Ecto neural progenitor cell (in vitro differentiated cells): ENCODE results near the gene PRMT5.

ENCODE experiments used
- DNase-seq: peaks from one replicate; pipeline ENCODE4 v3.0.0-alpha.2; 2018; ENCODE audit warnings: low spot score

The PRMT5 gene

DNA sequence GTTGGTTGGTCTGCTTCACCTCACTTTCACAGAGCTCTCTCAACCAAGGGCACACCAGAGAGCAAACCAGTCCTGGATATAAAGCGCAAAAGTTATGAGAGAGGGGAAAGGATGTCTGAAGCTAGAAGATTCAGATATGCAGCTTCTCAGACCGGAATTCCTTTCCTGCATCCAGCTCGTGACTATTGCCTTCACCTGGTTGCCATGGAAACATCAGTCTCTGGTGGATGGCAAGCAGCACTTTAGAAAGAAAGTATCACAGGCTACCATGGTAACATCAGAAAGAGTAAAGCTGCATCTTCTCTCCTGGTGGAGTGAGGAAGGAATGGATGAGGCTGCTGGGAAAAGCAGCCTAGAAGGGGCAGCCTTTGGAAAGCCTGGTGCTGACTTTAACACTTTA lies 32.4 kb downstream of the PRMT5 start:
- DNase-seq = no peak

DNA sequence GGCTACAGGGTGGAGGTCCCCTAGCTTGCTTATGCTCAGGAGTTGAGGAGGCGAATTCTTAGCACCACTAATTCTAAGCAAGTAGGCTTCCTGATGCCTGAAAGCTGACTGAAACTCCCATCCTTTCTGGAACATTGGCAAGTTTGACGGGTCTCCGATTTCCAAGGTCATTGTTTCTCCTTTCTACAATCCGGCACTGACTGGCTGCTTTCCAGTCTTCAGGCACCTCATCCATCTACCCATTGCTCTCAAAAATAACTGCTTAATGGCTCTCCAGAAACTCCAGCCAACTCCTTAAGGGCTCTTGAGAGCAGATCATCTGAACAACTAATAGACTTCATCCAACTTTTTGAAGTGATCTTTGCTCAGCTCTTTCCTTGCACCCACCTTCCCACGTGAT lies 32.8 kb downstream of the PRMT5 start:
- no peak for DNase-seq

DNA sequence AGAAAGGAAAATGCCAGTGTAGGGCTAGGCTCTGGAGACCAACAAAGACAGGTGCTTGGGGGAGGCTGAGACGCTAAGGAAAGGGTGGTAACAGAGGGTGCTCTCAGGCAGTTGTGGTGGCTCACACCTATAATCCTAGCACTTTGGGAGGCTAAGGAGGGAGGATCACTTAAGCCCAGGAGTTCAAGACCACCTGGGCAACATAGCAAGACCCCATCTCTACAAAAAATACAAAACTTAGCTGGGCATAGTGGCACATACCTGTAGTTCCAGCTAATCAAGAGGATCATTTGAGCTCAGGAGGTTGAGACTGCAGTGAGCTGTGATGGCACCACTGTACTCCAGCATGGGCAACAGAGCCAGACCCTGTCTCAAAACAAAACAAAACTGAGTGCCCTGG lies 33.8 kb downstream of the PRMT5 start:
- no peak for DNase-seq

GRCh38 chr14:22893706-22894105 lies 35.5 kb downstream of the PRMT5 start:
- DNase-seq = no peak

DNA sequence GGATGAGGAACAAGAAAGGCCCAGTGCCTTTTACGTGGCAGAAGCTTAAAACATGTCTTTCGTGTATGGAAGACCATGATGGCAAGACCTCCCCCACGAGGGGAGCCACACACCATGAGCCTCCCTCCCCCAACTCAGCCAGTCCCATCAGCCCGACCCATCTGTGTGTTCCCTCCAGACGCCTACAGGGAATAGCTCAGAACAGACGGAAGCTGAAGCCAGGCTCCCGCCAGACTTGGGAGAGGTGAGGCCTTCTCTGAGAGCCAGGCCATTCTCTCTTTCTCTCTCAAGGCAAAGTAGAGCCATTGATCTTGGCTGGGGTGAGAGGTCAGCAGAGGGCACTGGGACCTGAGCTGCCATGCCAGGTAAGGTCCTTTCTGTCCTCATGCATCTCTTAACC lies 36.7 kb downstream of the PRMT5 start:
- DNase-seq = no peak

GRCh38 chr14:22890416-22890815 lies 38.8 kb downstream of the PRMT5 start:
- DNase-seq = no peak

DNA sequence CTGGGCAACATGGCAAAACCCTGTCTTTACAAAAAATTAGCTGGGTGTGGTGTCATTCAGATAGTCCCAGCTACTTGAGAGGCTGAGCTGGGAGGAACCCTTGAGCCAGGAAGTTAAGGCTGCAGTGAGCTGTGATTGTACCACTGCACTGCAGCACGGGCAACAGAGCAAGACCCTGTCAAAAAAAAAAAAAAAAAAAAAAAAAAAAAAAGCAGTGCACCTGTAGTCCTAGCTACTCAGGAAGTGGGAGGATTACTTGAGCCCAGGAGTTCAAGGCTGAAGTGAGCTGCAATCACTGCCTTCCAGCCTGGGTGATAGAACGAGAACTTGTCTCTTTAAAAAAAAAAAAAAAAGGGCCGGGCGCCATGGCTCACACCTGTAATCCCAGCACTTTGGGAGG lies 40.5 kb downstream of the PRMT5 start:
- no peak for DNase-seq

DNA sequence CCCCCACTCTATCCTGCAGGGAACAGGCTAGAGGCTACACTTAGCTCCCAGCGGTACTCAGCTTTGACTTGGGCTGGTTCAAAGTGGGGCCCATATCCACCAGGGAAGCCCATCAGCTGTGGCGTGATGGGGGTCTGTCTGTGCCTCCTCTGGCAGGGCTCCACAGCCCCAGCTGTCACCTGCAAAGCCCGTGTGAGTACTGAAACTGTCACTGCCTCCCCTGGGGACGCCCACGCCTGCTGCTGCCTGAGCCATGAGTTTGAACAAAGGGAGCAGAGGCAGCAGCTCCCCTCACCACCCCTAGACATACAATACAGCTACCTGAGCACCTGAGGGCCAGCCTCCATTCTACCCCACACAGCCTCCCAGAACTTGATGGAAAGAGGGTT lies 41.2 kb downstream of the PRMT5 start:
- no peak for DNase-seq

GRCh38 chr14:22887260-22887989 lies 41.8 kb downstream of the PRMT5 start:
- peak; percentile 69 for DNase-seq

DNA sequence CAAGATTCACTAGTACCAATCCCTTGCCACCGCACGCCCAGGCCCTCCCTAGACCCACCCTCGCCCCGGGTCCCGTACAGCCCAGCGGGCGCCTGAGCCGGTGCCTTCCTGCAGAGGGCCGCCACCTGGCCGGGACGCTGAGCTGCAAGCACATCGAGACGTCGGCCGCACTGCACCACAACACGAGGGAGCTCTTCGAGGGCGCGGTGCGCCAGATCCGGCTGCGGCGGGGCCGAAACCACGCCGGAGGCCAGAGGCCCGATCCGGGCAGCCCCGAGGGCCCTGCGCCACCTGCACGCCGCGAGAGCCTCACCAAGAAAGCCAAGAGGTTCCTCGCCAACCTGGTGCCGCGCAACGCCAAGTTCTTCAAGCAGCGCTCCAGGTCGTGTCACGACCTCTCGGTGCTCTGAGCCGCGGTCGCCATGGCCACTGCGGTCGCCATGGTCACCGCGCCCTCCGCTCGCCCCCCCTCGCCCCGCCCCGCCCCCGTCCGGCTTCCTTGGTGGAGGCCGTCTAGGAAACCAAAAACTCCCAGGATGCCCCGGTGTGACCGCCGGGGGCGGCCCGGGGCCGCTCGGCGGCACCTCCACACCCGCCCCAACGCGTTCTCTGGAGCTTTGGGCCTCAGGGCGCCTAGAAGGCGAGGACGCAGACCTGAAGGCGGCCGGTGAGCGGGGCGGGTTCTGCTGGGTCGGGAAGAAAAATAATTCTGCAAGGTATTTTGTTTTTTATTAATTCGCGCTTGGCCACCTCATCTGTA lies 42.5 kb downstream of the PRMT5 start:
- DNase-seq = peak; percentile 92

- DNase-seq = no peak
These were observed 43.2 kb downstream of the PRMT5 start for GRCh38 chr14:22885975-22886374.

- no peak for DNase-seq
These were observed 44.2 kb downstream of the PRMT5 start for GRCh38 chr14:22884738-22885523.

GRCh38 chr14:22884076-22884737 lies 45.0 kb downstream of the PRMT5 start:
- DNase-seq = no peak

- DNase-seq = peak; percentile 57
These were observed 45.8 kb downstream of the PRMT5 start, which contains the start of gene REM2 for GRCh38 chr14:22883173-22883976. TSS of gene REM2 (plus strand) at chr14:22883222. CDS start at chr14:22883288, 66 bp downstream.

DNA sequence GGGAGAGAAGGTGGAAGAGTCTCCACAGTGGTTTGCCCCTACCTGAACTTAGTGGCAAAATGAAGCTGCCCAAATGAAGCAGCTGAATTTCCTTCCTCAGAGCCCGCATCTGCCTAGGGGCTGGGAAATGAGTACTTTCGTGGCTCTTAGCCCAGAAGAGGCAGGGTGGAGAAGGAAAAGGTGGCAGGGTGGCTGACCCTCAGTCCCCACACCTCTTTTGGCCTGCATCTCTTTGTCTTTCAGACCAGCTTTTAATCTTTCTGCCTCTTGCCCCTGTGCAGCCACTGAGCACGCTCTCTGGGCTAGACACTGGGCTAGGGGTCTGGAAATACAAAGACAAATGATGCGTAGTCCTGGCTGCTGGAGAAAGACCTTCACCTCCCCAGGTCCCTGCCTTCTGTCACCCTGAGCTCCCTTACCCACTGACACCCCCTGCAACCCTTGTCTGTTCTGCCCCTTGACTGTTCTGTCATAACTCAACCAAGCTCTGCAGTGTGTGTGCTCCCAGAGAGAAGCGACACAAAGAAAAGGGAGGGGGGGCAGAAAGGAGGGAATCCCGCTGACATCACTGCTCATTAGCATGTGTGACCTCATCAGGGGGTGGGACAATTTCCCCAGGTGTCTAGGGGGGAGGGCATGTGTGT lies 46.5 kb downstream of the PRMT5 start:
- peak; percentile 70 for DNase-seq

- no peak for DNase-seq
These were observed 47.1 kb downstream of the PRMT5 start for GRCh38 chr14:22882064-22882463.

DNA sequence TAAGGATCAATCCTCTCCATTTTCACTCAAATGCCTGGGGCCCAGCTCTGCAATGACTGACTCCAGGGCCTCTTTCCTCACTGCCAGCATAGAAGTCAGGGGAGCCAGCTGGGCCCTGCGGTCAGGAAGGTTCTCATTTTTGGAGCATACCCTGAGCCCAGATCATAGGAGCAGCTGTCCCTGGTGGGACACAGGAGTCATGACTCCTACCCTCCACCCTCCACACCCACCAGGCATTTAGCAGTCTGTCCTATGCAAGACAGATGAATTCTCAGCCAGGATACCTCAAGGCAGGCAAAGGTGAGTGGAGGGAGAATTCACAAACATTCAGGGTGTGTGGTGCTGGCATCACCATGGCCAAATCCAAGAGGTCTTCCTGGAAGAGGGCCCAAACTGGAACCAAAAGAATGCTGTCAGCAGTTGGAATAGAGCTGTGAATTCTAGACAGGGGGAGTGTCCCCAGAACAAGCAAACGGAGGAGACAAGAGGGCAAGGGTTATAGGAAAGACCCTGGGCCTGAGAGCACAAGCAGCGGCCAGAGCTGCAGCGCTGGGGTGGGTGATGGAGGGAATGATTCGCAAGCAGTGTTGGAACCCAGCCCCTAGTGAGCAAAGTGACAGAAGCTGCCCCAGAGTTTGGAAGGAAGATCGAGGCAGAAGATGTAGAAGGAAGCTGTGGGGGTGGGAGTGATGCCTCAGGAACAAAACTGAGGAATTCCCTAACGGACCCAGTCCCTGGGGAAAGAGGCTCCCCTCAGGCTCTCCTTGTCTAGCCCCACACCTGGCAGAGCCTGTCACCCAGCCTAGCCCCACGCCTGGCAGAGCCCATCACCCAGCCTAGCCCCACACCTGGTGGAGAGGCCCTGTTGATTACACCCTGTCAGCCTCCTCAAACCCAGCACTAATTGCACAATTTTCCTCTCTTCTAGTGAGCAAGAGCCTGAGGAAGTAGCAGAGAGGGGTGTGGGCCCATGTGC lies 50.6 kb downstream of the PRMT5 start:
- DNase-seq = no peak

DNA sequence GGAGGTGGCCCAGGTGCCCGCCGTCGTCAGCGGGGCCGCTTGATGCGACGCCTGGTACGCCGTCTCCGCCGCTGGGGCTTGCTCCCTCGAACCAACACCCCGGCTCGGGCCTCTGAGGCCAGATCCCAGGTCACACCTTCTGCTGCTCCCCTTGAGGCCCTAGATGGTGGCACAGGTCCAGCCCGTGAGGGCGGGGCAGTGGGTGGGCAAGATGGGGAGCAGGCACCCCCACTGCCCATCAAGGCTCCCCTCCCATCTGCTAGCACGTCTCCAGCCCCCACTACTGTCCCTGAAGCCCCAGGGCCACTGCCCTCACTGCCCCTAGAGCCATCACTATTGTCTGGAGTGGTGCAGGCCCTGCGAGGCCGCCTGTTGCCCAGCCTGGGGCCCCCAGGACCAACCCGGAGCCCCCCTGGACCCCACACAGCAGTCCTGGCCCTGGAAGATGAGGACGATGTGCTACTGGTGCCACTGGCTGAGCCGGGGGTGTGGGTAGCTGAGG lies 52.1 kb downstream of the PRMT5 start:
- no peak for DNase-seq

- no peak for DNase-seq
These were observed 53.3 kb downstream of the PRMT5 start for GRCh38 chr14:22875748-22876319.
